DMS 273 treated with DMSO at 0.1 percent for 48 hours (cell line): Measurements from ENCODE around the gene NGEF.
"Not testable (repeated sequence)": the region's sequence is repeated elsewhere in the genome, so short reads cannot be mapped to it uniquely, and the experiment has no call there.

Experiments used
- DNase-seq: peaks from one replicate; lab custom pipeline; 2025; lab: John Stamatoyannopoulos, UW

Gene NGEF

GRCh38 chr2:232927793-232928550 is 85.1 kb downstream of the NGEF start:
- no peak for DNase-seq

GRCh38 chr2:232927032-232927792 is 85.8 kb downstream of the NGEF start:
- no peak for DNase-seq

GRCh38 chr2:232926431-232926939 is 86.6 kb downstream of the NGEF start:
- DNase-seq = no peak

GRCh38 chr2:232925821-232926156 is 87.3 kb downstream of the NGEF start:
- DNase-seq = no peak

GRCh38 chr2:232925153-232925820 is 87.8 kb downstream of the NGEF start:
- no peak for DNase-seq

- DNase-seq = no peak
Observed at GRCh38 chr2:232924433-232924832, 88.6 kb downstream of the NGEF start.

- DNase-seq = no peak
Observed at GRCh38 chr2:232920760-232921159, 92.3 kb downstream of the NGEF start.

GRCh38 chr2:232920055-232920454 is 93.0 kb downstream of the NGEF start:
- DNase-seq = no peak

GRCh38 chr2:232919141-232919540 is 93.9 kb downstream of the NGEF start:
- DNase-seq = no peak

- DNase-seq = no peak
Observed at GRCh38 chr2:232913903-232914302, 99.2 kb downstream of the NGEF start.

GRCh38 chr2:232911712-232912277 is 101.3 kb downstream of the NGEF start:
- no peak for DNase-seq

- no peak for DNase-seq
Observed at GRCh38 chr2:232910376-232910775, 102.7 kb downstream of the NGEF start.

- no peak for DNase-seq
Observed at GRCh38 chr2:232908695-232909094, 104.4 kb downstream of the NGEF start.

- DNase-seq = not testable (repeated sequence)
Observed at GRCh38 chr2:232907718-232908085, 105.4 kb downstream of the NGEF start.

GRCh38 chr2:232906867-232907717 is 106.0 kb downstream of the NGEF start:
- DNase-seq = not testable (repeated sequence)

GRCh38 chr2:232903989-232904388 is 109.1 kb downstream of the NGEF start:
- DNase-seq = no peak

GRCh38 chr2:232901736-232902578 is 111.1 kb downstream of the NGEF start:
- no peak for DNase-seq

- no peak for DNase-seq
Observed at GRCh38 chr2:232900811-232901735, 112.0 kb downstream of the NGEF start.
